H1 (cell line): Measurements from ENCODE around the gene HMX1.

Source experiments
- ATF3 ChIP-seq: IDR thresholded peaks from 2 replicates; pipeline ENCODE4 v1.6.1; 2011; ENCODE audit warnings: low read depth, mild to moderate bottlenecking, low read length; ENCODE audit not compliant: insufficient read depth
- CTCF ChIP-seq, 3 experiments: IDR thresholded peaks; 1 replicate in 2 of 3; 2 replicates in 1 of 3; pipeline versions ENCODE4 v1.5.1 to v1.6.1; 2011; ENCODE audit warnings: low read length in 3 of 3, mild to moderate bottlenecking in 3 of 3, inconsistent platforms in 2 of 3, low read depth in 1 of 3, moderate library complexity in 1 of 3; ENCODE audit not compliant: insufficient read depth in 1 of 3; ENCODE audit errors: control extremely low read depth in 1 of 3
- EZH2 ChIP-seq: fragments of 200-600 bp; sonication (generic); IDR thresholded peaks from 2 replicates; pipeline ENCODE4 v1.7.1; 2012; ENCODE audit warnings: low read depth, mild to moderate bottlenecking, moderate library complexity, low read length, inconsistent platforms; ENCODE audit not compliant: severe bottlenecking
- HDAC2 ChIP-seq, 2 experiments: fragments of 300-600 bp in 1 of 2; sonication (generic) in 1 of 2; IDR thresholded peaks; 2 replicates each; pipeline ENCODE4 v1.6.1; 2011 to 2012; ENCODE audit warnings: low read depth in 2 of 2, low read length in 2 of 2, mild to moderate bottlenecking in 2 of 2, moderate library complexity in 2 of 2, borderline replicate concordance in 1 of 2, inconsistent platforms in 1 of 2
- MAFK ChIP-seq: IDR thresholded peaks from 2 replicates; pipeline ENCODE4 v1.6.1; 2012; ENCODE audit warnings: low read depth, mild to moderate bottlenecking, improper control_type of control experiment, low read length

- TF ChIP-seq ATF3 = peak; percentile 75; the same call in 1 of the 2 replicates
- no peak for TF ChIP-seq CTCF (IDR thresholded peaks at IDR 0.05; ENCODE audit: control extremely low read depth in 1 of 3, insufficient read depth in 1 of 3, low read depth in 1 of 3, low read length in 3 of 3)
- no peak for TF ChIP-seq EZH2
- TF ChIP-seq HDAC2 (IDR thresholded peaks at IDR 0.05; ENCODE audit: borderline replicate concordance in 1 of 2, low read depth in 2 of 2, low read length in 2 of 2) = no peak
- TF ChIP-seq MAFK = no peak
Observed at GRCh38 chr4:8853249-8853648, 18.4 kb downstream of the HMX1 start.
